Ishikawa (cell line): Measurements from ENCODE around the gene HMX2.

Source experiments
- CEBPB ChIP-seq: IDR thresholded peaks from 2 replicates; pipeline ENCODE4 v1.6.1; 2012
- CREB1 ChIP-seq: IDR thresholded peaks from 2 replicates; pipeline ENCODE4 v1.6.1; 2012; ENCODE audit warnings: low read depth
- EGR1 ChIP-seq: IDR thresholded peaks from 2 replicates; pipeline ENCODE4 v1.6.1; 2012
- EP300 ChIP-seq: IDR thresholded peaks from 2 replicates; pipeline ENCODE4 v1.6.1; 2012; ENCODE audit warnings: borderline replicate concordance
- FOXM1 ChIP-seq: IDR thresholded peaks from 2 replicates; pipeline ENCODE4 v1.6.1; 2012; ENCODE audit warnings: low read depth, borderline replicate concordance
- MAX ChIP-seq: IDR thresholded peaks from 2 replicates; pipeline ENCODE4 v1.6.1; 2012
- NFIC ChIP-seq: IDR thresholded peaks from 2 replicates; pipeline ENCODE4 v1.6.1; 2012
- RAD21 ChIP-seq: IDR thresholded peaks from 2 replicates; pipeline ENCODE4 v1.6.1; 2012; ENCODE audit warnings: low read depth
- REST ChIP-seq: IDR thresholded peaks from 2 replicates; pipeline ENCODE4 v1.6.1; 2012; ENCODE audit warnings: low read depth, mild to moderate bottlenecking
- TAF1 ChIP-seq: IDR thresholded peaks from 2 replicates; pipeline ENCODE4 v1.6.1; 2012; ENCODE audit warnings: low read depth, mild to moderate bottlenecking
- TCF12 ChIP-seq: IDR thresholded peaks from 2 replicates; pipeline ENCODE4 v1.6.1; 2012; ENCODE audit warnings: low read depth
- TEAD4 ChIP-seq: IDR thresholded peaks from 2 replicates; pipeline ENCODE4 v1.6.1; 2012
- USF1 ChIP-seq: IDR thresholded peaks from 2 replicates; pipeline ENCODE4 v1.6.1; 2012
- YY1 ChIP-seq: IDR thresholded peaks from 2 replicates; pipeline ENCODE4 v1.6.1; 2012; ENCODE audit warnings: low read depth
- ZBTB7A ChIP-seq: IDR thresholded peaks from 2 replicates; pipeline ENCODE4 v1.6.1; 2012; ENCODE audit warnings: low read depth

The HMX2 gene

GRCh38 chr10:123149162-123149567 is 1.2 kb downstream of the HMX2 start:
- TF ChIP-seq TAF1 (no peak), ZBTB7A (no peak), CREB1 (no peak), TEAD4 (no peak), NFIC (no peak), YY1 (no peak), EP300 (no peak), EGR1 (no peak), RAD21 (no peak), USF1 (no peak), MAX (no peak), TCF12 (no peak), FOXM1 (no peak), REST (no peak), CEBPB (no peak)

- no peak for TF ChIP-seq TCF12
These were observed 1.8 kb downstream of the HMX2 start for GRCh38 chr10:123149568-123150270.

GRCh38 chr10:123150271-123150985 is 2.5 kb downstream of the HMX2 start:
- no peak for TF ChIP-seq REST
- no peak for TF ChIP-seq USF1
- no peak for TF ChIP-seq EGR1
- no peak for TF ChIP-seq CREB1
- no peak for TF ChIP-seq EP300
- no peak for TF ChIP-seq FOXM1
- TF ChIP-seq NFIC: no peak
- no peak for TF ChIP-seq TEAD4
- TF ChIP-seq YY1: no peak
- no peak for TF ChIP-seq TCF12
- no peak for TF ChIP-seq MAX
- no peak for TF ChIP-seq RAD21
- TF ChIP-seq CEBPB: no peak
- TF ChIP-seq TAF1: no peak
- no peak for TF ChIP-seq ZBTB7A

- no peak for TF ChIP-seq CREB1
- TF ChIP-seq NFIC: no peak
- no peak for TF ChIP-seq REST
- TF ChIP-seq TAF1: no peak
- no peak for TF ChIP-seq TEAD4
These were observed 3.2 kb downstream of the HMX2 start for GRCh38 chr10:123150986-123151736.
